AG04449 (cell line): ENCODE results near the gene MKNK2.

Experiments used
- CTCF ChIA-PET: fragments of 350-600 bp; formaldehyde crosslinking; extraction: SDS; loops from one replicate; lab custom pipeline; 2021; ENCODE audit warnings: antibody characterized with exemption; lab: Yijun Ruan, JAX
- POLR2A ChIA-PET: fragments of 400-600, 350-600 bp; formaldehyde crosslinking; extraction: SDS; loops from one replicate; lab custom pipeline; 2020; ENCODE audit warnings: antibody characterized with exemption, inconsistent platforms; lab: Yijun Ruan, JAX
- DNase-seq: peaks from one replicate; pipeline ENCODE4 v3.0.0-alpha.2; 2010; ENCODE audit warnings: low read depth, low spot score
- H3K4me3 ChIP-seq: 2 replicates; pipeline ENCODE4 v1.5.1; 2011; ENCODE audit warnings: low read depth, mild to moderate bottlenecking, control low read depth, low read length
- TF ChIP-seq, protein P1 (sequence below): IDR thresholded peaks from one replicate; pipeline ENCODE4 v1.5.1; 2011; ENCODE audit warnings: mild to moderate bottlenecking, moderate library complexity, low read length, control low read depth, inconsistent platforms; ENCODE audit not compliant: insufficient read depth; ENCODE audit errors: missing control alignments

Gene MKNK2

GRCh38 chr19:2076526-2076944 lies 25.5 kb upstream of the MKNK2 start:
- H3K4me3 ChIP-seq: no peak overlapping the region
- POLR2A ChIA-PET: no interaction called here
- no peak for DNase-seq
- TF ChIP-seq, protein P1, sequence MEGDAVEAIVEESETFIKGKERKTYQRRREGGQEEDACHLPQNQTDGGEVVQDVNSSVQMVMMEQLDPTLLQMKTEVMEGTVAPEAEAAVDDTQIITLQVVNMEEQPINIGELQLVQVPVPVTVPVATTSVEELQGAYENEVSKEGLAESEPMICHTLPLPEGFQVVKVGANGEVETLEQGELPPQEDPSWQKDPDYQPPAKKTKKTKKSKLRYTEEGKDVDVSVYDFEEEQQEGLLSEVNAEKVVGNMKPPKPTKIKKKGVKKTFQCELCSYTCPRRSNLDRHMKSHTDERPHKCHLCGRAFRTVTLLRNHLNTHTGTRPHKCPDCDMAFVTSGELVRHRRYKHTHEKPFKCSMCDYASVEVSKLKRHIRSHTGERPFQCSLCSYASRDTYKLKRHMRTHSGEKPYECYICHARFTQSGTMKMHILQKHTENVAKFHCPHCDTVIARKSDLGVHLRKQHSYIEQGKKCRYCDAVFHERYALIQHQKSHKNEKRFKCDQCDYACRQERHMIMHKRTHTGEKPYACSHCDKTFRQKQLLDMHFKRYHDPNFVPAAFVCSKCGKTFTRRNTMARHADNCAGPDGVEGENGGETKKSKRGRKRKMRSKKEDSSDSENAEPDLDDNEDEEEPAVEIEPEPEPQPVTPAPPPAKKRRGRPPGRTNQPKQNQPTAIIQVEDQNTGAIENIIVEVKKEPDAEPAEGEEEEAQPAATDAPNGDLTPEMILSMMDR: no peak
- CTCF ChIA-PET: interaction anchor here (0.9 kb wide), 1 partner anchor 57 kb away, joined by 3 read pairs; no protein-coding TSS in a partner anchor

GRCh38 chr19:2072757-2073551 lies 21.9 kb upstream of the MKNK2 start:
- ChIA-PET CTCF (interaction anchor here (0.9 kb wide), 1 partner anchor 8 kb away, joined by 3 read pairs; no protein-coding TSS in a partner anchor), POLR2A (no interaction called here)
- H3K4me3 ChIP-seq: no peak overlapping the region
- no peak for DNase-seq
- TF ChIP-seq, protein P1: no peak

GRCh38 chr19:2070986-2071673 lies 20.1 kb upstream of the MKNK2 start:
- CTCF ChIA-PET: interaction anchor here (1.0 to 4.4 kb wide), 6 partner anchors 10 to 143 kb away, joined by 4 to 56 read pairs (median 7); no protein-coding TSS in a partner anchor

GRCh38 chr19:2070436-2070827 lies 19.4 kb upstream of the MKNK2 start:
- TF ChIP-seq, protein P1: no peak
- DNase-seq: no peak
- ChIA-PET POLR2A (no interaction called here), CTCF (interaction anchor here (0.7 to 4.4 kb wide), 21 partner anchors 8 to 142 kb away, joined by 3 to 56 read pairs (median 5); no protein-coding TSS in a partner anchor)
- no peak overlapping the region for H3K4me3 ChIP-seq

More at GRCh38 chr19:2070986-2071673, 20.1 kb upstream of the MKNK2 start:
- DNase-seq: no peak
- POLR2A ChIA-PET: no interaction called here
- TF ChIP-seq, protein P1: no peak
- H3K4me3 ChIP-seq: no peak overlapping the region

GRCh38 chr19:2064788-2065524 lies 13.9 kb upstream of the MKNK2 start:
- ChIA-PET CTCF (interaction anchor here (1.0 kb wide), 1 partner anchor 46 kb away, joined by 7 read pairs; no protein-coding TSS in a partner anchor), POLR2A (no interaction called here)
- H3K4me3 ChIP-seq: no peak overlapping the region
- DNase-seq: no peak
- TF ChIP-seq, protein P1: no peak

- ChIA-PET CTCF (no interaction called here), POLR2A (no interaction called here)
- TF ChIP-seq, protein P1: no peak
- H3K4me3 ChIP-seq: no peak overlapping the region
- no peak for DNase-seq
These were observed 13.3 kb upstream of the MKNK2 start for GRCh38 chr19:2064395-2064787.
